Subcutaneous adipose tissue (tissue), 4 donors: Measurements from ENCODE around the gene HGFAC. TPM values are rescaled to one million over a fixed set of nuclear protein-coding genes. Genes with fewer than 3 reads are reported as not detected.

Experiments used
- CTCF ChIP-seq: fragments of 450-650 bp; IDR thresholded peaks from one replicate; pipeline ENCODE4 v1.5.1; 2016; ENCODE audit warnings: low read depth, mild to moderate bottlenecking, control low read depth, antibody characterized with exemption, moderate library complexity
- total RNA-seq, 4 donors: library from RNA; depleted of rRNA; stranded (reverse); fragments of >200 nt; gene quantifications; one replicate each; pipeline ENCODE4 v1.1.0, GENCODE V29; 2016

The HGFAC gene
- total RNA-seq, 4 donors from 2014 or later, result not detected

GRCh38 chr4:3440011-3440410 lies 1.8 kb upstream of the HGFAC start:
- TF ChIP-seq CTCF, result no peak

GRCh38 chr4:3440979-3441500 lies 728 bp upstream of the HGFAC start:
- no peak for TF ChIP-seq CTCF

GRCh38 chr4:3442460-3442958 lies 741 bp downstream of the HGFAC start:
- TF ChIP-seq CTCF, result no peak

GRCh38 chr4:3442959-3443749 lies 1.4 kb downstream of the HGFAC start:
- no peak for TF ChIP-seq CTCF

- TF ChIP-seq CTCF, result no peak
Measured at GRCh38 chr4:3443750-3444309, 2.1 kb downstream of the HGFAC start.

- TF ChIP-seq CTCF, result no peak
Measured at GRCh38 chr4:3444351-3445110, 2.8 kb downstream of the HGFAC start.
